Measurements from ENCODE around the gene PDGFRA.
"Not testable (repeated sequence)": the region's sequence is repeated elsewhere in the genome, so short reads cannot be mapped to it uniquely, and the experiment has no call there.

PDGFRA gene

GRCh38 chr4:54330896-54331295 lies 101.8 kb downstream of the PDGFRA start:
- DNase-seq = no peak

- DNase-seq = no peak
Observed at GRCh38 chr4:54332542-54332941, 103.4 kb downstream of the PDGFRA start.

GRCh38 chr4:54333657-54334056 lies 104.6 kb downstream of the PDGFRA start:
- DNase-seq = no peak

GRCh38 chr4:54334769-54335168 lies 105.7 kb downstream of the PDGFRA start:
- DNase-seq = not testable (repeated sequence)

GRCh38 chr4:54337009-54337408 lies 107.9 kb downstream of the PDGFRA start:
- no peak for DNase-seq

GRCh38 chr4:54342067-54342466 lies 113.0 kb downstream of the PDGFRA start:
- not testable (repeated sequence) for DNase-seq

All from CD4-positive, alpha-beta T cell treated with Interleukin-15 for 1 hour (primary cell).